K562 (cell line): ENCODE data around the gene LYST. TPM values are rescaled to one million over a fixed set of nuclear protein-coding genes. Genes with fewer than 3 reads are reported as not detected.

Source experiments
- ATAC-seq: fragments of 200-7000 bp; cut with Tn5 transposase; 3 replicates; pipeline ENCODE4 v1.9.1; 2020; ENCODE audit warnings: moderate library complexity
- BruUV-seq: library from RNA; stranded (reverse); fragments of 400-500 nt; replicated peaks from 2 replicates; lab custom pipeline; 2021; lab: Mats Ljungman, UMichigan
- CTCF ChIA-PET: fragments of 300-600 bp; formaldehyde crosslinking; extraction: SDS; loops from one replicate; lab custom pipeline; 2021; ENCODE audit warnings: low intra/inter-chr PET ratio; lab: Yijun Ruan, JAX
- POLR2A ChIA-PET: fragments of 300-600, 350-650 bp; sonication (Branson Sonifier 250); formaldehyde crosslinking; extraction: SDS; loops from one replicate; lab custom pipeline; 2021; ENCODE audit warnings: antibody characterized with exemption, inconsistent platforms; lab: Yijun Ruan, JAX
- DNase-seq, 4 experiments: peaks; one replicate each; pipeline versions ENCODE4 v3.0.0 to v3.0.0-alpha.2; 2011 to 2018; ENCODE audit warnings: low spot score in 3 of 4, mixed read lengths in 3 of 4; ENCODE audit errors: extremely low read depth in 1 of 4
- FAIRE-seq: peaks from 2 replicates; lab custom pipeline; 2011; peaks lifted over from hg19 to GRCh38; lab: Jason Lieb, UNC
- H2AFZ ChIP-seq: 2 replicates; pipeline ENCODE4 v1.6.0; 2011; ENCODE audit warnings: low read depth, low read length, control low read depth, inconsistent platforms
- H3K27ac ChIP-seq: fragments of 200-600 bp; 3 replicates; pipeline ENCODE4 v1.8.0; 2011; ENCODE audit warnings: low read depth, mild to moderate bottlenecking, control low read depth, inconsistent platforms, low read length, moderate library complexity, mixed read lengths; ENCODE audit errors: extremely low read depth
- H3K27me3 ChIP-seq, 2 experiments: fragments of 300-600 bp in 1 of 2; 2 replicates in 1 of 2; 3 replicates in 1 of 2; pipeline versions ENCODE4 v1.6.0 to v1.8.0; 2011; ENCODE audit warnings: inconsistent platforms in 2 of 2, low read length in 2 of 2, mild to moderate bottlenecking in 1 of 2, mixed read lengths in 1 of 2, moderate library complexity in 1 of 2; ENCODE audit not compliant: control insufficient read depth in 2 of 2, insufficient read depth in 2 of 2
- H3K36me3 ChIP-seq: fragments of 300-600 bp; 3 replicates; pipeline ENCODE4 v1.8.0; 2011; ENCODE audit warnings: mild to moderate bottlenecking, low read length, inconsistent platforms; ENCODE audit not compliant: control insufficient read depth, insufficient read depth
- H3K4me1 ChIP-seq, 2 experiments: fragments of 200-600 bp in 1 of 2; replicated peaks in 1 of 2; 2 replicates in 1 of 2; 3 replicates in 1 of 2; pipeline versions ENCODE4 v1.5.1 to v1.8.0; 2011; ENCODE audit warnings: inconsistent platforms in 2 of 2, low read length in 2 of 2, mild to moderate bottlenecking in 1 of 2, mixed read lengths in 1 of 2, moderate library complexity in 1 of 2; ENCODE audit not compliant: control insufficient read depth in 2 of 2, insufficient read depth in 2 of 2
- H3K4me2 ChIP-seq: 2 replicates; pipeline ENCODE4 v1.6.1; 2011; ENCODE audit warnings: low read length, control low read depth, inconsistent platforms, mixed read lengths; ENCODE audit not compliant: insufficient read depth
- H3K4me3 ChIP-seq: fragments of 200-600 bp; sonication (generic), shearing (Covaris generic); 2 replicates; pipeline ENCODE4 v1.5.1; 2016; ENCODE audit warnings: control low read depth, inconsistent platforms
- H3K79me2 ChIP-seq: fragments of 200-600 bp; 3 replicates; pipeline ENCODE4 v1.8.0; 2011; ENCODE audit warnings: low read length, inconsistent platforms; ENCODE audit not compliant: control insufficient read depth, insufficient read depth
- H3K9ac ChIP-seq, 2 experiments: 2 replicates each; pipeline versions ENCODE4 v1.6.0 to v1.6.1; 2011; ENCODE audit warnings: low read depth in 2 of 2, low read length in 2 of 2, control low read depth in 1 of 2, inconsistent platforms in 1 of 2, mild to moderate bottlenecking in 1 of 2, mixed read lengths in 1 of 2; ENCODE audit not compliant: insufficient read depth in 1 of 2
- H3K9me1 ChIP-seq: one replicate; pipeline ENCODE4 v1.6.0; 2011; ENCODE audit warnings: inconsistent platforms, mild to moderate bottlenecking, low read length, moderate library complexity; ENCODE audit not compliant: control insufficient read depth, insufficient read depth
- H3K9me3 ChIP-seq: replicated peaks from 2 replicates; pipeline ENCODE4 v1.5.1; 2011; ENCODE audit warnings: low read depth, low read length, inconsistent platforms; ENCODE audit not compliant: control insufficient read depth, insufficient read depth
- H4K20me1 ChIP-seq: replicated peaks from 2 replicates; pipeline ENCODE4 v1.6.1; 2011; ENCODE audit warnings: low read length, inconsistent platforms, mixed read lengths; ENCODE audit not compliant: control insufficient read depth, insufficient read depth
- DPF2 ChIP-seq: fragments of 450-650 bp; IDR thresholded peaks from 2 replicates; pipeline ENCODE4 v1.6.1; 2016
- ELF4 ChIP-seq: fragments of 450-650 bp; formaldehyde crosslinking; IDR thresholded peaks from 2 replicates; pipeline ENCODE4 v1.4.0; 2022; ENCODE audit warnings: missing genetic modification characterization
- FOS ChIP-seq: IDR thresholded peaks from 3 replicates; pipeline ENCODE4 v1.6.1; 2011; ENCODE audit not compliant: insufficient read length; ENCODE audit errors: extremely low read depth
- HNRNPH1 ChIP-seq: fragments of 200-400 bp; formaldehyde crosslinking; optimal IDR thresholded peaks from 2 replicates; pipeline ENCODE3; 2017; ENCODE audit warnings: low read depth, mild to moderate bottlenecking, low read length, moderate library complexity
- MAFF ChIP-seq: IDR thresholded peaks from 2 replicates; pipeline ENCODE4 v1.6.1; 2012; ENCODE audit warnings: low read length, improper control_type of control experiment
- MECOM ChIP-seq: fragments of 250-450 bp; sonication (Bioruptor Pico); IDR thresholded peaks from 2 replicates; pipeline ENCODE4 v1.8.0; 2022; ENCODE audit warnings: inconsistent platforms
- RAD51 ChIP-seq: fragments of 450-650 bp; IDR thresholded peaks from 2 replicates; pipeline ENCODE4 v1.7.1; 2016; ENCODE audit warnings: low read depth, mild to moderate bottlenecking, borderline replicate concordance
- STAT5A ChIP-seq: IDR thresholded peaks from 2 replicates; pipeline ENCODE4 v1.6.1; 2012; ENCODE audit warnings: low read length, inconsistent platforms, borderline replicate concordance
- ZBTB34 ChIP-seq: fragments of 250-450 bp; sonication (Bioruptor Pico); IDR thresholded peaks from 2 replicates; pipeline ENCODE4 v1.8.0; 2021; ENCODE audit warnings: mild to moderate bottlenecking, moderate library complexity
- ZEB2 ChIP-seq: fragments of 450-650 bp; IDR thresholded peaks from 2 replicates; pipeline ENCODE4 v1.6.1; 2016
- ZNF239 ChIP-seq: fragments of 250-450 bp; sonication (Bioruptor Pico); IDR thresholded peaks from 2 replicates; pipeline ENCODE4 v1.4.0; 2020; ENCODE audit warnings: mild to moderate bottlenecking
- ZNF408 ChIP-seq: fragments of 250-450 bp; sonication (Bioruptor Pico); IDR thresholded peaks from 2 replicates; pipeline ENCODE4 v1.4.0; 2020; ENCODE audit warnings: low read depth, mild to moderate bottlenecking, moderate library complexity
- WGBS: fragments of 100-300 bp; shearing (Covaris generic); methylation state at CpG from one replicate; pipeline ENCODE4 v1.1.6; 2016; ENCODE audit warnings: low coverage, mixed read lengths; ENCODE audit not compliant: insufficient coverage; ENCODE audit errors: missing lambda C conversion rate; 5-methylcytosine and 5-hydroxymethylcytosine counted together
- in situ Hi-C: fragments of 300-500 bp; cut with MboI; formaldehyde crosslinking; loops from 4 replicates; pipeline ENCODE4 v1.15.0; 2018; ENCODE audit warnings: inconsistent platforms, mixed read lengths
- intact Hi-C: fragments of 100-400 bp; cut with micrococcal nuclease; formaldehyde crosslinking; loops from 2 replicates; pipeline ENCODE4 v1.14.2; 2022
- polyA plus RNA-seq, 8 experiments: library from polyadenylated mRNA; depleted of rRNA in 4 of 8; stranded (reverse) in 5 of 8; unstranded in 3 of 8; fragments of >200 nt; fragmentation: Nextera tagmentation in 2 of 8; fragmentation: Illumina TruSeq in 1 of 8; extraction: Ambion mirVana in 2 of 8; extraction: Trizol in 1 of 8; gene quantifications; 2 replicates each; pipeline versions ENCODE4 v1.2.1 to v1.2.3, GENCODE V29; 2011 to 2014; ENCODE audit warnings: inconsistent platforms in 1 of 8, missing spikeins in 1 of 8
- total RNA-seq, 7 experiments: library from RNA; depleted of rRNA in 6 of 7; stranded (reverse); fragments of >200 nt in 6 of 7; fragmentation: Illumina TruSeq in 2 of 7; extraction: Trizol in 2 of 7; gene quantifications; 2 replicates each; pipeline versions ENCODE4 v1.2.1 to v1.2.3, GENCODE V29; 2011 to 2021; ENCODE audit warnings: low replicate concordance in 1 of 7

The LYST gene
- total and polyA plus RNA-seq, 9 of the 15 experiments (the other 6 are each of a cell fraction or from before 2014, with no cell fraction given) = 0.73 to 2.4 (median 1.4) TPM

GRCh38 chr1:235863699-235864093, 3.0 kb downstream of the LYST start:
- Histone ChIP-seq H3K27ac (no peak overlapping the region), H3K27me3 (peaks cover 14 to 18% of the 10 kb centered on the region in 2 experiments), H3K9ac (no peak overlapping the region), H3K4me3 (no peak overlapping the region), H4K20me1 (no peaks in the 10 kb centered on the region; the same call in 1 of the 2 replicates), H3K4me1 (peaks cover 9 to 13% of the 10 kb centered on the region in 2 experiments; a peak in 4 of 5 replicates), H3K9me3 (no peaks in the 10 kb centered on the region), H3K4me2 (no peak overlapping the region), H2AFZ (no peak overlapping the region), H3K9me1 (no peaks in the 10 kb centered on the region), H3K36me3 (no peaks in the 10 kb centered on the region), H3K79me2 (no peaks in the 10 kb centered on the region)
- intact Hi-C loops = no loop called here
- BruUV-seq = no TSS peak
- ChIA-PET CTCF (no interaction called here), POLR2A (no interaction called here)
- no peak for DNase-seq
- 7% methylated on average over 4 of the region's 4 CpGs for WGBS
- FAIRE-seq = no peak
- in situ Hi-C loops = no loop called here
- ATAC-seq = no peak
- TF ChIP-seq ELF4 = no peak
- no peak for TF ChIP-seq MECOM (CRISPR knock-in tag)
- TF ChIP-seq RAD51 = no peak
- no peak for TF ChIP-seq ZNF239 (CRISPR knock-in tag)
- TF ChIP-seq MAFF = no peak
- no peak for TF ChIP-seq ZNF408 (CRISPR knock-in tag)
- no peak for TF ChIP-seq FOS
- TF ChIP-seq ZEB2 = no peak
- no peak for TF ChIP-seq HNRNPH1
- no peak for TF ChIP-seq STAT5A
- no peak for TF ChIP-seq DPF2
- TF ChIP-seq ZBTB34 (CRISPR knock-in tag) = no peak
